GM23338 (cell line): Measurements from ENCODE around the gene HCN3. TPM values are rescaled to one million over a fixed set of nuclear protein-coding genes. Genes with fewer than 3 reads are reported as not detected.

Source experiments
- ATAC-seq: fragments of 200-7000 bp; cut with Tn5 transposase; 3 replicates; pipeline ENCODE4 v1.9.1; 2020
- DNase-seq: peaks from one replicate; pipeline ENCODE4 v3.0.0-alpha.2; 2015; ENCODE audit warnings: low spot score
- H2AFZ ChIP-seq: fragments of 200-600 bp; sonication (generic); 2 replicates; pipeline ENCODE4 v1.8.0; 2016; ENCODE audit warnings: antibody characterized with exemption, mild to moderate bottlenecking, moderate library complexity
- H3F3A ChIP-seq: fragments of 200-600 bp; sonication (generic); replicated peaks from 2 replicates; pipeline ENCODE4 v1.8.0; 2017; ENCODE audit warnings: antibody characterized with exemption, mixed run types, low read depth
- H3K27ac ChIP-seq: fragments of 200-600 bp; sonication (generic); 2 replicates; pipeline ENCODE4 v1.6.1; 2016; ENCODE audit warnings: low read depth
- H3K27me3 ChIP-seq: fragments of 200-600 bp; sonication (generic); 2 replicates; pipeline ENCODE4 v1.8.0; 2016; ENCODE audit warnings: mild to moderate bottlenecking, mixed run types, moderate library complexity; ENCODE audit not compliant: insufficient read depth
- H3K36me3 ChIP-seq: fragments of 200-600 bp; sonication (generic); 2 replicates; pipeline ENCODE4 v1.8.0; 2016; ENCODE audit warnings: mild to moderate bottlenecking; ENCODE audit not compliant: insufficient read depth
- H3K4me1 ChIP-seq: fragments of 200-600 bp; sonication (generic); 2 replicates; pipeline ENCODE4 v1.8.0; 2016; ENCODE audit warnings: mild to moderate bottlenecking, moderate library complexity; ENCODE audit not compliant: insufficient read depth
- H3K4me2 ChIP-seq: fragments of 200-600 bp; sonication (generic); 2 replicates; pipeline ENCODE4 v1.7.1; 2017; ENCODE audit warnings: mixed run types
- H3K4me3 ChIP-seq: fragments of 200-600 bp; sonication (generic); 2 replicates; pipeline ENCODE4 v1.6.1; 2016; ENCODE audit warnings: mixed run types
- H3K79me2 ChIP-seq: fragments of 200-600 bp; sonication (generic); replicated peaks from 2 replicates; pipeline ENCODE4 v1.8.0; 2017; ENCODE audit warnings: mild to moderate bottlenecking; ENCODE audit not compliant: insufficient read depth
- H3K9me2 ChIP-seq: fragments of 200-600 bp; sonication (generic); 2 replicates; pipeline ENCODE4 v1.8.0; 2017; ENCODE audit not compliant: insufficient read depth
- H4K20me1 ChIP-seq: fragments of 200-600 bp; sonication (generic); replicated peaks from 2 replicates; pipeline ENCODE4 v1.8.0; 2017; ENCODE audit warnings: mild to moderate bottlenecking; ENCODE audit not compliant: insufficient read depth
- H3K27ac Mint-ChIP-seq: 2 replicates; pipeline ENCODE4 v1.8.0; 2020; ENCODE audit warnings: inconsistent platforms, mild to moderate bottlenecking, moderate library complexity, mixed read lengths
- H3K27me3 Mint-ChIP-seq: 3 replicates; pipeline ENCODE4 v1.8.0; 2022; ENCODE audit warnings: low read depth, mild to moderate bottlenecking, moderate library complexity, mixed read lengths, inconsistent platforms; ENCODE audit not compliant: insufficient read depth, poor library complexity
- H3K36me3 Mint-ChIP-seq: 3 replicates; pipeline ENCODE4 v1.8.0; 2021; ENCODE audit warnings: low read depth, mild to moderate bottlenecking, inconsistent platforms, moderate library complexity, mixed read lengths
- H3K4me1 Mint-ChIP-seq: 3 replicates; pipeline ENCODE4 v1.8.0; 2020; ENCODE audit warnings: mild to moderate bottlenecking, inconsistent platforms, mixed read lengths
- H3K4me3 Mint-ChIP-seq: 3 replicates; pipeline ENCODE4 v1.8.0; 2021; ENCODE audit warnings: moderate library complexity, mild to moderate bottlenecking, inconsistent platforms, mixed read lengths
- H3K9me3 Mint-ChIP-seq: 3 replicates; pipeline ENCODE4 v1.8.0; 2020; ENCODE audit warnings: moderate library complexity, mild to moderate bottlenecking, inconsistent platforms, mixed read lengths
- EZH2 ChIP-seq: fragments of 200-600 bp; sonication (generic); IDR thresholded peaks from one replicate; pipeline ENCODE4 v1.8.0; 2017; ENCODE audit warnings: antibody characterized with exemption, mild to moderate bottlenecking, low read depth; ENCODE audit not compliant: unreplicated experiment
- EZH2phosphoT487 ChIP-seq: fragments of 200-600 bp; sonication (generic); IDR thresholded peaks from one replicate; pipeline ENCODE4 v1.8.1; 2018; ENCODE audit warnings: antibody characterized with exemption; ENCODE audit not compliant: unreplicated experiment
- JUNB ChIP-seq: IDR thresholded peaks from one replicate; pipeline ENCODE4 v1.6.1; 2016; ENCODE audit warnings: antibody characterized with exemption; ENCODE audit not compliant: unreplicated experiment
- POLR2AphosphoS5 ChIP-seq: IDR thresholded peaks from 2 replicates; pipeline ENCODE4 v1.6.1; 2016; ENCODE audit warnings: antibody characterized with exemption, low read depth
- STAT1 ChIP-seq: IDR thresholded peaks from one replicate; pipeline ENCODE4 v1.6.1; 2016; ENCODE audit warnings: antibody characterized with exemption; ENCODE audit not compliant: unreplicated experiment
- ZNF331 ChIP-seq: fragments of 250-450 bp; sonication (Bioruptor Pico); IDR thresholded peaks from 2 replicates; pipeline ENCODE4 v1.5.0; 2020; ENCODE audit warnings: low read depth, mild to moderate bottlenecking, moderate library complexity
- polyA plus RNA-seq: library from polyadenylated mRNA; unstranded; fragments of >200 nt; fragmentation: Nextera tagmentation; extraction: Ambion mirVana; gene quantifications from 2 replicates; pipeline ENCODE4 v1.2.1, GENCODE V29; 2016
- total RNA-seq: library from RNA; depleted of rRNA; stranded (reverse); fragments of >200 nt; shearing (Covaris generic); gene quantifications from 2 replicates; pipeline ENCODE4 v1.2.3, GENCODE V29; 2014
- TF ChIP-seq, protein P1 (sequence below): IDR thresholded peaks from 2 replicates; pipeline ENCODE4 v1.6.1; 2016; ENCODE audit warnings: antibody characterized with exemption
- TF ChIP-seq, protein P2 (sequence below), 2 experiments: fragments of 200-600 bp in 1 of 2; sonication (generic) in 1 of 2; conservative IDR thresholded peaks; 2 replicates each; pipeline versions ENCODE4 v1.5.1 to v1.6.1; 2016 to 2017; ENCODE audit warnings: antibody characterized with exemption in 2 of 2, low read depth in 2 of 2, mild to moderate bottlenecking in 2 of 2, moderate library complexity in 1 of 2
- TF ChIP-seq, protein P3 (sequence below): fragments of 250-450 bp; sonication (Bioruptor Pico); IDR thresholded peaks from 2 replicates; pipeline ENCODE4 v1.5.0; 2020; ENCODE audit warnings: mild to moderate bottlenecking, moderate library complexity

Gene HCN3
- total and polyA plus RNA-seq, 2 experiments from 2014 or later = 3.4 to 4.9 TPM

DNA sequence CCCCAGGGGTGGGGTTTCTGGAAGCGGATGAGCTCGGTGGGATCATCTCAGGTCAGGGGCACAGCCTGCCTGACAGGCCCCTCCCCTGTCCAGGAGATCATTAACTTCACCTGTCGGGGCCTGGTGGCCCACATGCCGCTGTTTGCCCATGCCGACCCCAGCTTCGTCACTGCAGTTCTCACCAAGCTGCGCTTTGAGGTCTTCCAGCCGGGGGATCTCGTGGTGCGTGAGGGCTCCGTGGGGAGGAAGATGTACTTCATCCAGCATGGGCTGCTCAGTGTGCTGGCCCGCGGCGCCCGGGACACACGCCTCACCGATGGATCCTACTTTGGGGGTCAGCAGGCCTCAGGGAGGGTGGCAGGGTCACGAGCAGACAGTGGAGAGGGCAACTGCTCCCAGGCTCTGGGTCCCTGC, 8.4 kb downstream of the HCN3 start:
- Mint-ChIP-seq H3K27ac (no peak overlapping the region), H3K4me1 (no peaks in the 10 kb centered on the region; the same call in 1 of the 3 replicates), H3K9me3 (no peaks in the 10 kb centered on the region), H3K27me3 (peaks cover 7% of the 10 kb centered on the region), H3K36me3 (peaks cover 3% of the 10 kb centered on the region; the same call in 1 of the 3 replicates), H3K4me3 (no peak overlapping the region)
- H3K4me2 ChIP-seq = no peak overlapping the region
- no peaks in the 10 kb centered on the region for H3K36me3 ChIP-seq
- no peak overlapping the region for H3K4me3 ChIP-seq
- DNase-seq (no peak), ATAC-seq (no peak)
- no peak overlapping the region for H2AFZ ChIP-seq
- no peaks in the 10 kb centered on the region for H3K4me1 ChIP-seq
- no peaks in the 10 kb centered on the region for H3K27me3 ChIP-seq
- no peaks in the 10 kb centered on the region for H3F3A ChIP-seq
- H3K79me2 ChIP-seq = no peaks in the 10 kb centered on the region
- no peaks in the 10 kb centered on the region; the same call in 1 of the 2 replicates for H4K20me1 ChIP-seq
- TF ChIP-seq, protein P1, sequence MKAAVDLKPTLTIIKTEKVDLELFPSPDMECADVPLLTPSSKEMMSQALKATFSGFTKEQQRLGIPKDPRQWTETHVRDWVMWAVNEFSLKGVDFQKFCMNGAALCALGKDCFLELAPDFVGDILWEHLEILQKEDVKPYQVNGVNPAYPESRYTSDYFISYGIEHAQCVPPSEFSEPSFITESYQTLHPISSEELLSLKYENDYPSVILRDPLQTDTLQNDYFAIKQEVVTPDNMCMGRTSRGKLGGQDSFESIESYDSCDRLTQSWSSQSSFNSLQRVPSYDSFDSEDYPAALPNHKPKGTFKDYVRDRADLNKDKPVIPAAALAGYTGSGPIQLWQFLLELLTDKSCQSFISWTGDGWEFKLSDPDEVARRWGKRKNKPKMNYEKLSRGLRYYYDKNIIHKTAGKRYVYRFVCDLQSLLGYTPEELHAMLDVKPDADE = no peak
- TF ChIP-seq POLR2AphosphoS5 (no peak), EZH2 (no peak), STAT1 (no peak), ZNF331 (CRISPR knock-in tag) (no peak), JUNB (no peak), EZH2phosphoT487 (no peak)
- TF ChIP-seq, protein P2, sequence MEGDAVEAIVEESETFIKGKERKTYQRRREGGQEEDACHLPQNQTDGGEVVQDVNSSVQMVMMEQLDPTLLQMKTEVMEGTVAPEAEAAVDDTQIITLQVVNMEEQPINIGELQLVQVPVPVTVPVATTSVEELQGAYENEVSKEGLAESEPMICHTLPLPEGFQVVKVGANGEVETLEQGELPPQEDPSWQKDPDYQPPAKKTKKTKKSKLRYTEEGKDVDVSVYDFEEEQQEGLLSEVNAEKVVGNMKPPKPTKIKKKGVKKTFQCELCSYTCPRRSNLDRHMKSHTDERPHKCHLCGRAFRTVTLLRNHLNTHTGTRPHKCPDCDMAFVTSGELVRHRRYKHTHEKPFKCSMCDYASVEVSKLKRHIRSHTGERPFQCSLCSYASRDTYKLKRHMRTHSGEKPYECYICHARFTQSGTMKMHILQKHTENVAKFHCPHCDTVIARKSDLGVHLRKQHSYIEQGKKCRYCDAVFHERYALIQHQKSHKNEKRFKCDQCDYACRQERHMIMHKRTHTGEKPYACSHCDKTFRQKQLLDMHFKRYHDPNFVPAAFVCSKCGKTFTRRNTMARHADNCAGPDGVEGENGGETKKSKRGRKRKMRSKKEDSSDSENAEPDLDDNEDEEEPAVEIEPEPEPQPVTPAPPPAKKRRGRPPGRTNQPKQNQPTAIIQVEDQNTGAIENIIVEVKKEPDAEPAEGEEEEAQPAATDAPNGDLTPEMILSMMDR (conservative IDR thresholded peaks at IDR 0.05; ENCODE audit: low read depth in 2 of 2) = no peak
- H3K9me2 ChIP-seq = no peaks in the 10 kb centered on the region
- no peak overlapping the region for H3K27ac ChIP-seq

DNA sequence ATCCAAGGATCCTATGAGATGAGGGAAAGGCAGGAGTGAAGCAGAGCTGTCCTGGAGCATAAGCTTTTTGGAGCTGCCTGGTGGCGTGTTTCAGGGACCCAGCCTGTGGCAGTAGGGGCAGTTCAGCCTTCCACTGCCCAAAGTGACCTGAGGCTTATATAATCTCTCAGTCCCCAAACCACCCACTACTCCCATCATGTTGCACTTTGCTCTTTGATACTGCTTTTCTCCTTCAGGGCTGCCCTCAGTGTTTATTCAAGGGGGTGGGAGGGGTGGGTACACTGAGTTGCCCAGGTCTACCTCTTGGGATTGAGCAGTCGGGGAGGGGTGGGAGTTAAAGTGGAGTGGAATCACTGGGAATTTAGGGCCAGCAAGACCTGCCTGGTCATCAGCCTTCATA, 9.3 kb downstream of the HCN3 start:
- H3K9me2 ChIP-seq = no peaks in the 10 kb centered on the region
- H4K20me1 ChIP-seq = no peaks in the 10 kb centered on the region; the same call in 1 of the 2 replicates
- Mint-ChIP-seq H3K9me3 (no peaks in the 10 kb centered on the region), H3K27me3 (peaks cover 7% of the 10 kb centered on the region), H3K36me3 (peaks cover 3% of the 10 kb centered on the region; the same call in 1 of the 3 replicates), H3K4me3 (no peak overlapping the region), H3K27ac (no peak overlapping the region), H3K4me1 (no peaks in the 10 kb centered on the region; the same call in 1 of the 3 replicates)
- H3K4me3 ChIP-seq = no peak overlapping the region
- H3K36me3 ChIP-seq = no peaks in the 10 kb centered on the region
- no peak for DNase-seq
- no peaks in the 10 kb centered on the region for H3K27me3 ChIP-seq
- no peaks in the 10 kb centered on the region for H3K4me1 ChIP-seq
- no peaks in the 10 kb centered on the region for H3K79me2 ChIP-seq
- H3K4me2 ChIP-seq = no peak overlapping the region
- H3K27ac ChIP-seq = no peak overlapping the region
- no peak overlapping the region for H2AFZ ChIP-seq
- no peaks in the 10 kb centered on the region for H3F3A ChIP-seq
- ATAC-seq = no peak
- TF ChIP-seq EZH2 (no peak), STAT1 (no peak)
- TF ChIP-seq, protein P3, sequence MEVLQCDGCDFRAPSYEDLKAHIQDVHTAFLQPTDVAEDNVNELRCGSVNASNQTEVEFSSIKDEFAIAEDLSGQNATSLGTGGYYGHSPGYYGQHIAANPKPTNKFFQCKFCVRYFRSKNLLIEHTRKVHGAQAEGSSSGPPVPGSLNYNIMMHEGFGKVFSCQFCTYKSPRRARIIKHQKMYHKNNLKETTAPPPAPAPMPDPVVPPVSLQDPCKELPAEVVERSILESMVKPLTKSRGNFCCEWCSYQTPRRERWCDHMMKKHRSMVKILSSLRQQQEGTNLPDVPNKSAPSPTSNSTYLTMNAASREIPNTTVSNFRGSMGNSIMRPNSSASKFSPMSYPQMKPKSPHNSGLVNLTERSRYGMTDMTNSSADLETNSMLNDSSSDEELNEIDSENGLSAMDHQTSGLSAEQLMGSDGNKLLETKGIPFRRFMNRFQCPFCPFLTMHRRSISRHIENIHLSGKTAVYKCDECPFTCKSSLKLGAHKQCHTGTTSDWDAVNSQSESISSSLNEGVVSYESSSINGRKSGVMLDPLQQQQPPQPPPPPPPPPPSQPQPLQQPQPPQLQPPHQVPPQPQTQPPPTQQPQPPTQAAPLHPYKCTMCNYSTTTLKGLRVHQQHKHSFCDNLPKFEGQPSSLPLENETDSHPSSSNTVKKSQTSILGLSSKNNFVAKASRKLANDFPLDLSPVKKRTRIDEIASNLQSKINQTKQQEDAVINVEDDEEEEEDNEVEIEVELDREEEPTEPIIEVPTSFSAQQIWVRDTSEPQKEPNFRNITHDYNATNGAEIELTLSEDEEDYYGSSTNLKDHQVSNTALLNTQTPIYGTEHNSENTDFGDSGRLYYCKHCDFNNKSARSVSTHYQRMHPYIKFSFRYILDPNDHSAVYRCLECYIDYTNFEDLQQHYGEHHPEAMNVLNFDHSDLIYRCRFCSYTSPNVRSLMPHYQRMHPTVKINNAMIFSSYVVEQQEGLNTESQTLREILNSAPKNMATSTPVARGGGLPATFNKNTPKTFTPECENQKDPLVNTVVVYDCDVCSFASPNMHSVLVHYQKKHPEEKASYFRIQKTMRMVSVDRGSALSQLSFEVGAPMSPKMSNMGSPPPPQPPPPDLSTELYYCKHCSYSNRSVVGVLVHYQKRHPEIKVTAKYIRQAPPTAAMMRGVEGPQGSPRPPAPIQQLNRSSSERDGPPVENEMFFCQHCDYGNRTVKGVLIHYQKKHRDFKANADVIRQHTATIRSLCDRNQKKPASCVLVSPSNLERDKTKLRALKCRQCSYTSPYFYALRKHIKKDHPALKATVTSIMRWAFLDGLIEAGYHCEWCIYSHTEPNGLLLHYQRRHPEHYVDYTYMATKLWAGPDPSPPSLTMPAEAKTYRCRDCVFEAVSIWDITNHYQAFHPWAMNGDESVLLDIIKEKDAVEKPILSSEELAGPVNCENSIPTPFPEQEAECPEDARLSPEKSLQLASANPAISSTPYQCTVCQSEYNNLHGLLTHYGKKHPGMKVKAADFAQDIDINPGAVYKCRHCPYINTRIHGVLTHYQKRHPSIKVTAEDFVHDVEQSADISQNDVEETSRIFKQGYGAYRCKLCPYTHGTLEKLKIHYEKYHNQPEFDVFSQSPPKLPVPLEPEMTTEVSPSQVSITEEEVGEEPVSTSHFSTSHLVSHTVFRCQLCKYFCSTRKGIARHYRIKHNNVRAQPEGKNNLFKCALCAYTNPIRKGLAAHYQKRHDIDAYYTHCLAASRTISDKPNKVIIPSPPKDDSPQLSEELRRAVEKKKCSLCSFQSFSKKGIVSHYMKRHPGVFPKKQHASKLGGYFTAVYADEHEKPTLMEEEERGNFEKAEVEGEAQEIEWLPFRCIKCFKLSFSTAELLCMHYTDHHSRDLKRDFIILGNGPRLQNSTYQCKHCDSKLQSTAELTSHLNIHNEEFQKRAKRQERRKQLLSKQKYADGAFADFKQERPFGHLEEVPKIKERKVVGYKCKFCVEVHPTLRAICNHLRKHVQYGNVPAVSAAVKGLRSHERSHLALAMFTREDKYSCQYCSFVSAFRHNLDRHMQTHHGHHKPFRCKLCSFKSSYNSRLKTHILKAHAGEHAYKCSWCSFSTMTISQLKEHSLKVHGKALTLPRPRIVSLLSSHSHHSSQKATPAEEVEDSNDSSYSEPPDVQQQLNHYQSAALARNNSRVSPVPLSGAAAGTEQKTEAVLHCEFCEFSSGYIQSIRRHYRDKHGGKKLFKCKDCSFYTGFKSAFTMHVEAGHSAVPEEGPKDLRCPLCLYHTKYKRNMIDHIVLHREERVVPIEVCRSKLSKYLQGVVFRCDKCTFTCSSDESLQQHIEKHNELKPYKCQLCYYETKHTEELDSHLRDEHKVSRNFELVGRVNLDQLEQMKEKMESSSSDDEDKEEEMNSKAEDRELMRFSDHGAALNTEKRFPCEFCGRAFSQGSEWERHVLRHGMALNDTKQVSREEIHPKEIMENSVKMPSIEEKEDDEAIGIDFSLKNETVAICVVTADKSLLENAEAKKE = no peak
